ENCODE data around the gene CXCR4. TPM values are rescaled to one million over a fixed set of nuclear protein-coding genes. Genes with fewer than 3 reads are reported as not detected.

The CXCR4 gene
- total and polyA plus RNA-seq, 2 donors (not counting 1 experiment from before 2014, with no cell fraction given), result 1,832 to 2,119 TPM

DNA sequence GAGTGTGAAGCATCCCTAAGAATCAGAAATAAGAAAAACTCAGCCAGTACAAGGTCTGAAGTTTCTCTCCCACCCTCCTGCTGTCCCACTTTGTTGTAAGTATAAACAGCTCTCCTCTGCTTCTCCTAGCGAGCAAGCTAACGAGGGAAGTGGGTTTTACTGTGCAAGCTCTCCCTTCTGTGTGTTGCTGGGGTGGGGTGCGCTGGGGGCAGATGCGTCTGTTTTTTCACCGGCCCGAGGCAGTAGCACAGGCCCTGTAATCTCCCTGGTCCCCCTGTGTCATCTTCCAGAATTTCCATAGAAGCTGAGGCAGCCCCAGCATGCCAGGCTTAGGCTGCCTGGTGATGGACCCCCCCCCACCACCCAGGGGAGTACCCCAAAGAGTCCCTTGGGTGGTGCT is 9.4 kb upstream of the CXCR4 start:
- peaks cover 95 to 98% of the 10 kb centered on the region in 2 donors for H3K4me1 ChIP-seq (ENCODE audit: control insufficient read depth in 2 of 2, insufficient read depth in 2 of 2, low read length in 2 of 2)
- TF ChIP-seq, protein P1, sequence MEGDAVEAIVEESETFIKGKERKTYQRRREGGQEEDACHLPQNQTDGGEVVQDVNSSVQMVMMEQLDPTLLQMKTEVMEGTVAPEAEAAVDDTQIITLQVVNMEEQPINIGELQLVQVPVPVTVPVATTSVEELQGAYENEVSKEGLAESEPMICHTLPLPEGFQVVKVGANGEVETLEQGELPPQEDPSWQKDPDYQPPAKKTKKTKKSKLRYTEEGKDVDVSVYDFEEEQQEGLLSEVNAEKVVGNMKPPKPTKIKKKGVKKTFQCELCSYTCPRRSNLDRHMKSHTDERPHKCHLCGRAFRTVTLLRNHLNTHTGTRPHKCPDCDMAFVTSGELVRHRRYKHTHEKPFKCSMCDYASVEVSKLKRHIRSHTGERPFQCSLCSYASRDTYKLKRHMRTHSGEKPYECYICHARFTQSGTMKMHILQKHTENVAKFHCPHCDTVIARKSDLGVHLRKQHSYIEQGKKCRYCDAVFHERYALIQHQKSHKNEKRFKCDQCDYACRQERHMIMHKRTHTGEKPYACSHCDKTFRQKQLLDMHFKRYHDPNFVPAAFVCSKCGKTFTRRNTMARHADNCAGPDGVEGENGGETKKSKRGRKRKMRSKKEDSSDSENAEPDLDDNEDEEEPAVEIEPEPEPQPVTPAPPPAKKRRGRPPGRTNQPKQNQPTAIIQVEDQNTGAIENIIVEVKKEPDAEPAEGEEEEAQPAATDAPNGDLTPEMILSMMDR (IDR thresholded peaks at IDR 0.05), result no peak
- no peak for TF ChIP-seq EZH2 (IDR thresholded peaks at IDR 0.05; ENCODE audit: borderline replicate concordance, insufficient read depth, low read depth, low read length, poor library complexity, severe bottlenecking)
- no peak overlapping the region for H2AFZ ChIP-seq (ENCODE audit: insufficient read depth, low read depth, low read length, poor library complexity, severe bottlenecking)
- ChIA-PET CTCF (interaction anchor here (0.8 to 10.8 kb wide), 5 partner anchors 9 to 255 kb away, joined by 3 to 97 read pairs (median 15); no protein-coding TSS in a partner anchor), POLR2A (interaction anchor here (1.1 to 15.5 kb wide), 5 partner anchors 11 to 128 kb away, joined by 7 to 405 read pairs (median 218); partner anchors contain the start of gene CXCR4)
- peaks cover 32% of the 10 kb centered on the region for H3K79me2 ChIP-seq (ENCODE audit: control insufficient read depth, insufficient read depth, low read length)
- peak overlapping the region; percentile 46 for H3K9ac ChIP-seq (ENCODE audit: low read length)
- intact Hi-C loops (cut with micrococcal nuclease), result loop anchor here (10.0 kb wide), 1 partner anchor 1863 kb away; no protein-coding TSS in a partner anchor
- no peaks in the 10 kb centered on the region for H3K9me3 ChIP-seq (ENCODE audit: control extremely low read depth in 1 of 3, control insufficient read depth in 2 of 3, insufficient read depth in 1 of 3, low read length in 2 of 3)
- no peaks in the 10 kb centered on the region for H3K9me3 Mint-ChIP-seq (ENCODE audit: insufficient read depth)
- no peaks in the 10 kb centered on the region for H3K36me3 ChIP-seq (replicated peaks in 1 of 2; ENCODE audit: control extremely low read depth in 1 of 2, control insufficient read depth in 1 of 2, extremely low read depth in 1 of 2, insufficient read depth in 2 of 2, low read length in 1 of 2)
- peak overlapping the region; percentile 71 for H3K4me2 ChIP-seq (replicated peaks; ENCODE audit: low read depth, low read length, poor library complexity, severe bottlenecking)
- H4K20me1 ChIP-seq (ENCODE audit: control insufficient read depth, insufficient read depth, low read length, poor library complexity, severe bottlenecking), result no peaks in the 10 kb centered on the region
- H3K27ac Mint-ChIP-seq, result peak overlapping the region; percentile 89
- DNase-seq, result peak; percentile 34
- H3K27me3 ChIP-seq (replicated peaks in 1 of 4; ENCODE audit: control extremely low read depth in 1 of 4, control insufficient read depth in 3 of 4, insufficient read depth in 4 of 4, low read length in 3 of 4), result no peaks in the 10 kb centered on the region
- H3K4me3 ChIP-seq (ENCODE audit: control extremely low read depth in 1 of 5, extremely low read depth in 1 of 5, insufficient read depth in 1 of 5, low read depth in 2 of 5, low read length in 4 of 5), result peak overlapping the region in 4 of 5 experiments; percentile 6 to 30 (median 12)
- peaks cover 91% of the 10 kb centered on the region for H3K4me1 Mint-ChIP-seq
- peak overlapping the region; percentile 73 for H3K4me3 Mint-ChIP-seq
- H3K27me3 Mint-ChIP-seq, result no peaks in the 10 kb centered on the region
- H3K27ac ChIP-seq (ENCODE audit: low read length in 2 of 2), result peak overlapping the region; percentile 98 to 99
- no peak for ATAC-seq (ENCODE audit: low read depth)
- 46% methylated on average over 4 of the region's 6 CpGs for WGBS (ENCODE audit: insufficient coverage)

DNA sequence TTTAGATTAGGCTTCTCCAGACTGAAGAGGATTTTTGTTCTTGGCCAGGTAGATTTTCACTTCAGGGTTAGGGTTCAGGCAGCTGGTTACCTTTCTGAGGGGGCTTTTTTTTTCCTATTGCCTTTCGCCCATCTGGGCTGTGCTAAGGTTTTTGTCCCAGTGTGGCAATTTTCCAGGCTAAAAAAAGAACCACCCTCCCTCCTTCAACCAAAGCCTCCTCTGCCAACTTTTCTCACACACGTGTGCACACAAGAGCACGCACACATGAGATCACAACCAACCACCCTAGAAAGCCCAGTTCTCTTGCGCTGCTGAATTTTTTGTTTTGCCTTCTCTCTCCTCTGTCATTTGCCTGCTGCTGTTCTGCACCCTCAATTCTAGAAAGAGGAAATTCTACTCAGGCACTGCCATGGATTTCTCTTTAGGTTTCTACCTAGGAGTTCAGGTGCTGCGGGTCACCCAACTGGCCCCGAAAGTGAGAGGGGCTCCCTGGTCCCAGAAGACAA is 8.5 kb upstream of the CXCR4 start:
- no peaks in the 10 kb centered on the region for H3K27me3 Mint-ChIP-seq
- H3K27ac ChIP-seq (ENCODE audit: low read length in 2 of 2), result peak overlapping the region; percentile 98 to 99

More for the DNA sequence above, 8.5 kb upstream of the CXCR4 start:
- ChIA-PET POLR2A (interaction anchor here (1.1 to 15.5 kb wide), 7 partner anchors 8 to 129 kb away, joined by 3 to 405 read pairs (median 27); partner anchors contain the start of gene CXCR4), CTCF (interaction anchor here (1.2 to 5.4 kb wide), 12 partner anchors 9 to 258 kb away, joined by 3 to 37 read pairs (median 6); no protein-coding TSS in a partner anchor)
- no peaks in the 10 kb centered on the region for H4K20me1 ChIP-seq (ENCODE audit: control insufficient read depth, insufficient read depth, low read length, poor library complexity, severe bottlenecking)
- intact Hi-C loops (cut with micrococcal nuclease), result loop anchor here (10.0 kb wide), 1 partner anchor 1862 kb away; no protein-coding TSS in a partner anchor
- peak; percentile 48 for ATAC-seq (ENCODE audit: low read depth)
- H3K4me3 ChIP-seq (ENCODE audit: control extremely low read depth in 1 of 5, extremely low read depth in 1 of 5, insufficient read depth in 1 of 5, low read depth in 2 of 5, low read length in 4 of 5), result peak overlapping the region in 2 of 5 experiments; percentile 16 to 30
- peak; percentile 74 for DNase-seq
- peaks cover 96% of the 10 kb centered on the region in 2 donors for H3K4me1 ChIP-seq (ENCODE audit: control insufficient read depth in 2 of 2, insufficient read depth in 2 of 2, low read length in 2 of 2)
- WGBS (ENCODE audit: insufficient coverage), result 16% methylated on average over 6 of the region's 6 CpGs
- no peaks in the 10 kb centered on the region for H3K9me3 ChIP-seq (ENCODE audit: control extremely low read depth in 1 of 3, control insufficient read depth in 2 of 3, insufficient read depth in 1 of 3, low read length in 2 of 3)
- TF ChIP-seq, protein P1 (IDR thresholded peaks at IDR 0.05), result no peak
- no peak for TF ChIP-seq EZH2 (IDR thresholded peaks at IDR 0.05; ENCODE audit: borderline replicate concordance, insufficient read depth, low read depth, low read length, poor library complexity, severe bottlenecking)
- peaks cover 34% of the 10 kb centered on the region for H3K79me2 ChIP-seq (ENCODE audit: control insufficient read depth, insufficient read depth, low read length)
- peak overlapping the region; percentile 73 for H3K4me3 Mint-ChIP-seq
- H2AFZ ChIP-seq (ENCODE audit: insufficient read depth, low read depth, low read length, poor library complexity, severe bottlenecking), result no peak overlapping the region
- peak overlapping the region; percentile 89 for H3K27ac Mint-ChIP-seq
- no peaks in the 10 kb centered on the region for H3K36me3 ChIP-seq (replicated peaks in 1 of 2; ENCODE audit: control extremely low read depth in 1 of 2, control insufficient read depth in 1 of 2, extremely low read depth in 1 of 2, insufficient read depth in 2 of 2, low read length in 1 of 2)
- H3K27me3 ChIP-seq (replicated peaks in 1 of 4; ENCODE audit: control extremely low read depth in 1 of 4, control insufficient read depth in 3 of 4, insufficient read depth in 4 of 4, low read length in 3 of 4), result no peaks in the 10 kb centered on the region
- peak overlapping the region; percentile 46 for H3K9ac ChIP-seq (ENCODE audit: low read length)
- H3K4me1 Mint-ChIP-seq, result peaks cover 91% of the 10 kb centered on the region
- H3K4me2 ChIP-seq (replicated peaks; ENCODE audit: low read depth, low read length, poor library complexity, severe bottlenecking), result peak overlapping the region; percentile 71
- no peaks in the 10 kb centered on the region for H3K9me3 Mint-ChIP-seq (ENCODE audit: insufficient read depth)
